ENCODE results near the gene ZNF300. TPM values are rescaled to one million over a fixed set of nuclear protein-coding genes. Genes with fewer than 3 reads are reported as not detected.

ZNF300 gene
- total and polyA plus RNA-seq, 10 of the 15 experiments (the other 5 are each of a cell fraction or from before 2014, with no cell fraction given) = 0.03 to 1.5 (median 0.16) TPM; not detected in 1

- BruUV-seq (replicated peaks) = no TSS peak
These were observed 26.7 kb upstream of the ZNF300 start for GRCh38 chr5:150931368-150931965.

More at GRCh38 chr5:150931368-150931965, 26.7 kb upstream of the ZNF300 start:
- Histone ChIP-seq H3K36me3 (ENCODE audit: control insufficient read depth in 2 of 2, insufficient read depth in 2 of 2, low read length in 1 of 2) (no peaks in the 10 kb centered on the region), H2AFZ (ENCODE audit: control insufficient read depth, low read depth, low read length) (no peak overlapping the region), H3K9me3 (replicated peaks; ENCODE audit: control insufficient read depth, insufficient read depth, low read length) (peaks cover 13% of the 10 kb centered on the region; the same call in 2 of the 3 replicates), H3K4me3 (no peak overlapping the region), H3K9ac (ENCODE audit: control insufficient read depth, insufficient read depth, low read length) (no peak overlapping the region), H3K4me1 (ENCODE audit: control insufficient read depth, insufficient read depth, low read length) (no peaks in the 10 kb centered on the region), H3K79me2 (ENCODE audit: control insufficient read depth, insufficient read depth, low read length) (no peaks in the 10 kb centered on the region), H3K27ac (ENCODE audit: control insufficient read depth, insufficient read depth) (no peak overlapping the region), H3K27me3 (replicated peaks in 1 of 2; ENCODE audit: control insufficient read depth in 2 of 2, insufficient read depth in 2 of 2, low read length in 1 of 2) (no peaks in the 10 kb centered on the region), H4K20me1 (ENCODE audit: control insufficient read depth, insufficient read depth) (no peaks in the 10 kb centered on the region), H3K4me2 (ENCODE audit: control insufficient read depth, insufficient read depth) (no peak overlapping the region)
- CTCF ChIA-PET = interaction anchor here (0.6 kb wide), 1 partner anchor 116 kb away, joined by 3 read pairs; no protein-coding TSS in a partner anchor
- FAIRE-seq = no peak
- SMC1A ChIA-PET (ENCODE audit: uncharacterized antibody, unreplicated experiment) = no interaction called here
- TF ChIP-seq, protein P1, sequence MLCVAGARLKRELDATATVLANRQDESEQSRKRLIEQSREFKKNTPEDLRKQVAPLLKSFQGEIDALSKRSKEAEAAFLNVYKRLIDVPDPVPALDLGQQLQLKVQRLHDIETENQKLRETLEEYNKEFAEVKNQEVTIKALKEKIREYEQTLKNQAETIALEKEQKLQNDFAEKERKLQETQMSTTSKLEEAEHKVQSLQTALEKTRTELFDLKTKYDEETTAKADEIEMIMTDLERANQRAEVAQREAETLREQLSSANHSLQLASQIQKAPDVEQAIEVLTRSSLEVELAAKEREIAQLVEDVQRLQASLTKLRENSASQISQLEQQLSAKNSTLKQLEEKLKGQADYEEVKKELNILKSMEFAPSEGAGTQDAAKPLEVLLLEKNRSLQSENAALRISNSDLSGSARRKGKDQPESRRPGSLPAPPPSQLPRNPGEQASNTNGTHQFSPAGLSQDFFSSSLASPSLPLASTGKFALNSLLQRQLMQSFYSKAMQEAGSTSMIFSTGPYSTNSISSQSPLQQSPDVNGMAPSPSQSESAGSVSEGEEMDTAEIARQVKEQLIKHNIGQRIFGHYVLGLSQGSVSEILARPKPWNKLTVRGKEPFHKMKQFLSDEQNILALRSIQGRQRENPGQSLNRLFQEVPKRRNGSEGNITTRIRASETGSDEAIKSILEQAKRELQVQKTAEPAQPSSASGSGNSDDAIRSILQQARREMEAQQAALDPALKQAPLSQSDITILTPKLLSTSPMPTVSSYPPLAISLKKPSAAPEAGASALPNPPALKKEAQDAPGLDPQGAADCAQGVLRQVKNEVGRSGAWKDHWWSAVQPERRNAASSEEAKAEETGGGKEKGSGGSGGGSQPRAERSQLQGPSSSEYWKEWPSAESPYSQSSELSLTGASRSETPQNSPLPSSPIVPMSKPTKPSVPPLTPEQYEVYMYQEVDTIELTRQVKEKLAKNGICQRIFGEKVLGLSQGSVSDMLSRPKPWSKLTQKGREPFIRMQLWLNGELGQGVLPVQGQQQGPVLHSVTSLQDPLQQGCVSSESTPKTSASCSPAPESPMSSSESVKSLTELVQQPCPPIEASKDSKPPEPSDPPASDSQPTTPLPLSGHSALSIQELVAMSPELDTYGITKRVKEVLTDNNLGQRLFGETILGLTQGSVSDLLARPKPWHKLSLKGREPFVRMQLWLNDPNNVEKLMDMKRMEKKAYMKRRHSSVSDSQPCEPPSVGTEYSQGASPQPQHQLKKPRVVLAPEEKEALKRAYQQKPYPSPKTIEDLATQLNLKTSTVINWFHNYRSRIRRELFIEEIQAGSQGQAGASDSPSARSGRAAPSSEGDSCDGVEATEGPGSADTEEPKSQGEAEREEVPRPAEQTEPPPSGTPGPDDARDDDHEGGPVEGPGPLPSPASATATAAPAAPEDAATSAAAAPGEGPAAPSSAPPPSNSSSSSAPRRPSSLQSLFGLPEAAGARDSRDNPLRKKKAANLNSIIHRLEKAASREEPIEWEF (IDR thresholded peaks at IDR 0.05; ENCODE audit: insufficient replicate concordance, low read depth, low read length) = no peak
- TF ChIP-seq SMC3 (IDR thresholded peaks at IDR 0.05; ENCODE audit: borderline replicate concordance, low read length) (no peak), MAX (IDR thresholded peaks at IDR 0.05; ENCODE audit: low read depth, low read length) (no peak), CHD2 (IDR thresholded peaks at IDR 0.05; ENCODE audit: borderline replicate concordance, low read depth, low read length) (no peak), POU2F2 (IDR thresholded peaks at IDR 0.05; ENCODE audit: borderline replicate concordance, low read depth, low read length) (no peak), CBX5 (IDR thresholded peaks at IDR 0.05; ENCODE audit: low read depth) (peak; percentile 73; the same call in 1 of the 2 replicates), POLR2AphosphoS5 (IDR thresholded peaks at IDR 0.05; ENCODE audit: low read length) (no peak), MEF2B (IDR thresholded peaks at IDR 0.05; ENCODE audit: partially characterized antibody, poor library complexity, severe bottlenecking) (no peak), RB1 (IDR thresholded peaks at IDR 0.05; ENCODE audit: borderline replicate concordance) (no peak), ZNF274 (IDR thresholded peaks at IDR 0.05; ENCODE audit: insufficient read depth, insufficient read length) (peak; percentile 85), NR2C1 (IDR thresholded peaks at IDR 0.05) (no peak)
- POLR2A ChIA-PET = no interaction called here
- DNase-seq (ENCODE audit: low read depth, low spot score) = no peak
- intact Hi-C loops (cut with micrococcal nuclease; ENCODE audit: unreplicated experiment) = no loop called here
- RAD21 ChIA-PET (ENCODE audit: unreplicated experiment) = no interaction called here
- no peak for ATAC-seq
- in situ Hi-C loops (cut with MboI) = no loop called here
